Heart left ventricle (tissue), 16 donors: ENCODE measurements around the gene VSIG10. TPM values are rescaled to one million over a fixed set of nuclear protein-coding genes. Genes with fewer than 3 reads are reported as not detected.
"Not testable (repeated sequence)": the region's sequence is repeated elsewhere in the genome, so short reads cannot be mapped to it uniquely, and the experiment has no call there.

Source experiments
- ATAC-seq, 4 donors: fragments of 200-7000 bp; cut with Tn5 transposase; one replicate each; pipeline ENCODE4 v1.9.1; 2020 to 2022; ENCODE audit warnings: moderate library complexity in 4 of 4, mild to moderate bottlenecking in 3 of 4, moderate number of reproducible peaks in 1 of 4
- DNase-seq, 5 donors: peaks; one replicate each; pipeline ENCODE4 v3.0.0-alpha.2; 2020
- H3K27ac ChIP-seq, 12 donors: fragments of 200-600 bp; sonication (generic) in 4 of 12; one replicate each; pipeline versions ENCODE4 v1.5.0 to v1.8.0; 2016 to 2022; ENCODE audit warnings: mild to moderate bottlenecking in 2 of 12
- H3K27me3 ChIP-seq, 9 donors: fragments of 200-600 bp; sonication (generic) in 2 of 9; one replicate each; pipeline versions ENCODE4 v1.5.1 to v1.8.0; 2016 to 2022; ENCODE audit warnings: mild to moderate bottlenecking in 3 of 9
- H3K36me3 ChIP-seq, 9 donors: fragments of 200-600 bp; sonication (generic) in 2 of 9; one replicate each; pipeline versions ENCODE4 v1.5.0 to v1.8.0; 2018 to 2022; ENCODE audit warnings: mild to moderate bottlenecking in 2 of 9
- H3K4me1 ChIP-seq, 12 donors: fragments of 200-600 bp; sonication (generic) in 4 of 12; one replicate each; pipeline versions ENCODE4 v1.5.0 to v1.8.0; 2016 to 2022; ENCODE audit warnings: mild to moderate bottlenecking in 3 of 12
- H3K4me3 ChIP-seq, 12 donors: fragments of 200-600 bp; sonication (generic) in 4 of 12; one replicate each; pipeline versions ENCODE4 v1.5.0 to v1.8.0; 2017 to 2022; ENCODE audit warnings: mild to moderate bottlenecking in 9 of 12, moderate library complexity in 4 of 12
- H3K9me3 ChIP-seq, 12 donors: fragments of 200-600 bp; sonication (generic) in 4 of 12; one replicate each; pipeline versions ENCODE4 v1.5.0 to v1.8.0; 2016 to 2022; ENCODE audit warnings: mild to moderate bottlenecking in 1 of 12
- POLR2A ChIP-seq, 2 donors: fragments of 450-650 bp; IDR thresholded peaks; one replicate each; pipeline ENCODE4 v1.6.1; 2017; ENCODE audit warnings: antibody characterized with exemption in 2 of 2, mild to moderate bottlenecking in 2 of 2, moderate library complexity in 2 of 2
- WGBS, 4 donors: extraction: QIAGEN DNeasy Blood & Tissue Kit in 2 of 4; methylation state at CpG; one replicate each; pipeline versions ENCODE4 v1.1.5 to v1.1.7; 2013 to 2018; 5-methylcytosine and 5-hydroxymethylcytosine counted together
- intact Hi-C, 10 donors: fragments of 100-400 bp; cut with DNase I; formaldehyde crosslinking; loops; one replicate each; pipeline versions ENCODE4 v1.11.1 to v1.14.2; 2022
- polyA plus RNA-seq, 2 donors: library from polyadenylated mRNA; stranded (reverse); fragments of 200-250 nt; gene quantifications; one replicate each; pipeline ENCODE4 v1.2.3, GENCODE V29; 2013
- total RNA-seq, 9 donors: library from RNA; depleted of rRNA in 2 of 9; stranded (reverse); fragments of >200 nt in 2 of 9; fragmentation: NEBNext Ultra II Directional in 3 of 9; extraction: Animal tissue kit (Norgen Biotek cat#: 25700) in 3 of 9; gene quantifications; one replicate each; pipeline versions ENCODE4 v1.1.0 to v1.2.4, GENCODE V29; 2016 to 2023
- TF ChIP-seq, protein P1 (sequence below), 12 donors: fragments of 200-600 bp; sonication (generic) in 4 of 12; IDR thresholded peaks; one replicate each; pipeline versions ENCODE4 v1.5.0 to v1.8.0; 2018 to 2022; ENCODE audit warnings: antibody characterized with exemption in 12 of 12, mild to moderate bottlenecking in 5 of 12
- donor health status: ischemic (EF 13 %, LVEDD 7.1; RV severe dilation, severe dysfunction).
- donor health status: healthy with polysubstance abuse.
- donor health status: DM: no; HTN: yes; CAD: no.
- donor health status: DM: no; HTN: no; CAD: no.
- donor health status: ischemic (EF 25% LVEDD 6.9; RV normal size, moderate dysfunction).
- donor health status: ischemic (EF 25% LVEDD 5.7; RV mildly dilated, moderate dysfunction).
- donor health status: healthy.
- donor health status: DM: yes; HTN: yes; CAD: no.
- donor health status: ischemic (EF 35%, LVEDD 5.7; RV mildly dilated, moderate dysfunction).
- donor health status: nonischemic (EF 11% LVEDD 7.7; RV severe dilation, severe dysfunction).
- donor health status: DM: yes; HTN: yes; CAD: no.
- donor health status: PGD.
- donor health status: ischemic (EF 29% LVEDD 5.4; RV normal size, mild dysfunction).
- donor health status: nonischemic (EF 23%, LVEDD 6.1; RV moderate dilation, normal function).

The VSIG10 gene
- total and polyA plus RNA-seq, 11 donors: 6.3 to 17.7 (median 10.7) TPM

DNA sequence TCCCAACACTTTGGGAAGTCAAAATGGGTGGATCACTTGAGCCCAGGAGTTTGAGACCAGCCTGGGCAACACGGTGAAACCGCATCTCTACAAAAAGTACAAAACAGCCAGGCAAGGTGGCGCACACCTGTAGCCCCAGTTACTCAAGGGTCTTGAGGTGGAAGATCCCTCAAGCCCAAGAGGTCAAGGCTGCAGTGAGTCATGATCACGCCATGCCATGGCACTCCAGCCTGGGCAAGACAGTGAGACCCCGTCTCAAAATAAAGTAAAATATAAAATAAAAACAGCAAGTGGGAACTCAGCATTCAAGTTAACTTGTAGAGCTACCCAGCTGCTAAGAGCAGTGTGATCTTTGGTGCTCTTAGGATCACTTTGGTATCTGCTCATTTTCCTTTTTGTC lies 74.6 kb downstream of the VSIG10 start:
- no peak for ATAC-seq
- DNase-seq: no peak
- Histone ChIP-seq H3K4me3 (no peak overlapping the region), H3K4me1 (no peaks in the 10 kb centered on the region), H3K9me3 (no peaks in the 10 kb centered on the region), H3K27me3 (no peaks in the 10 kb centered on the region), H3K27ac (no peak overlapping the region), H3K36me3 (peaks cover 0 to 98% (median 93%) of the 10 kb centered on the region in 9 donors)
- intact Hi-C loops: no loop called here
- 96 to 100% (median 98%) methylated on average over 5 of the region's 5 CpGs for WGBS, 4 donors
- TF ChIP-seq POLR2A (IDR thresholded peaks at IDR 0.05): no peak
- TF ChIP-seq, protein P1, sequence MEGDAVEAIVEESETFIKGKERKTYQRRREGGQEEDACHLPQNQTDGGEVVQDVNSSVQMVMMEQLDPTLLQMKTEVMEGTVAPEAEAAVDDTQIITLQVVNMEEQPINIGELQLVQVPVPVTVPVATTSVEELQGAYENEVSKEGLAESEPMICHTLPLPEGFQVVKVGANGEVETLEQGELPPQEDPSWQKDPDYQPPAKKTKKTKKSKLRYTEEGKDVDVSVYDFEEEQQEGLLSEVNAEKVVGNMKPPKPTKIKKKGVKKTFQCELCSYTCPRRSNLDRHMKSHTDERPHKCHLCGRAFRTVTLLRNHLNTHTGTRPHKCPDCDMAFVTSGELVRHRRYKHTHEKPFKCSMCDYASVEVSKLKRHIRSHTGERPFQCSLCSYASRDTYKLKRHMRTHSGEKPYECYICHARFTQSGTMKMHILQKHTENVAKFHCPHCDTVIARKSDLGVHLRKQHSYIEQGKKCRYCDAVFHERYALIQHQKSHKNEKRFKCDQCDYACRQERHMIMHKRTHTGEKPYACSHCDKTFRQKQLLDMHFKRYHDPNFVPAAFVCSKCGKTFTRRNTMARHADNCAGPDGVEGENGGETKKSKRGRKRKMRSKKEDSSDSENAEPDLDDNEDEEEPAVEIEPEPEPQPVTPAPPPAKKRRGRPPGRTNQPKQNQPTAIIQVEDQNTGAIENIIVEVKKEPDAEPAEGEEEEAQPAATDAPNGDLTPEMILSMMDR (IDR thresholded peaks at IDR 0.05): no peak

DNA sequence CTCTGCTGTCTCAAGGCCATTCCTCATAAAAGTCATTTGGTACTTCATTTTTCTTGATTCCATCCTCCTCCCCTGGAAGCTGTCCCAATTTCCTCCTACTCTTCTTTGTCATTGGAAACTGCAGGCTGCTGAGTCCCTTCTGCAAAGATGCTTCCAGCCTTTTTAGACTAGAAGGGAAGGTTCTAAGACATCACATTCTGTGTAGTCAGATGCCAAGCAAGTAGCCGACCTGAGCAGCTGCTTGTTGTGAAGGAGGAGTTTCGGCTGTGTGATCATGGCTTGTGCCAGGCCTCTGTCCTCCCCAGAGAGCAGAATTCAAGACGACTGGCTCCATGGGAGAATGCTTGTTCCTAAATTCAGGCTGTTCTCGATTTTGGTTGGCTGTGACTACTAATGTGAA lies 78.6 kb downstream of the VSIG10 start:
- no peaks in the 10 kb centered on the region for H3K4me1 ChIP-seq
- intact Hi-C loops: no loop called here
- no peak overlapping the region for H3K27ac ChIP-seq
- TF ChIP-seq, protein P1 (IDR thresholded peaks at IDR 0.05): no peak
- no peak for TF ChIP-seq POLR2A (IDR thresholded peaks at IDR 0.05)
- no peak for ATAC-seq
- WGBS, 4 donors: 68 to 80% (median 71%) methylated on average over 4 of the region's 4 CpGs
- no peak overlapping the region for H3K4me3 ChIP-seq
- H3K27me3 ChIP-seq: no peaks in the 10 kb centered on the region
- peaks cover 0 to 87% (median 81%) of the 10 kb centered on the region in 9 donors for H3K36me3 ChIP-seq
- no peak for DNase-seq
- H3K9me3 ChIP-seq: no peaks in the 10 kb centered on the region

DNA sequence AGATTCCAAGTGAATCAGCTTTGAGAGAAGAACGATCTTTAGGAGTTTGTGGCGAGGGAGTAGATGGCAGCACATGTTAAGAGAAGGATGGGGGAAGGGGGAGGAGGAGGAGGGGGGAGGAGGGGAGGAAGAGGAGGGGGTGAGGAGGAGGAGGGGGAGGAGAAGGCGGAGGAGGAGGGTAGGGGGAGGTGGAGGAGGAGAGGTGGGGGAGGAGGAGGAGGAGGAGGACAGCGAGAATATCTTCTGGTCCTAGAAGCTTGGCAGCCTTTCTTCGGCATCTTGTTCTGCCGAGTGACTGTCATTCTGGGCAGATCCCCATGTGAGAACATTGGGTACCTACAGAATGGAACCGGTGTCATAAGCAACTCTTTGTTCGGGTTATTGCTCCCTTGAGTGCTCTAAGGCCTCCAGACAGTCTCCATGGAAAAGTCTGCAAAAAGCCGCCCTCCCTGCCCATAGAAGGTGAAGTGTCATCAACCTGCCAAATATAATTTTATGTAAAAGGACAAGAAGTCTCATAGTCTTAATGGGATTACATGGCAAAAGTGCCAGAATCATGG lies 80.4 kb downstream of the VSIG10 start:
- intact Hi-C loops: no loop called here
- H3K27ac ChIP-seq: no peak overlapping the region
- WGBS, 4 donors: 86 to 89% (median 87%) methylated on average over 9 of the region's 9 CpGs
- no peak overlapping the region for H3K4me3 ChIP-seq
- TF ChIP-seq POLR2A (IDR thresholded peaks at IDR 0.05): no peak
- TF ChIP-seq, protein P1 (IDR thresholded peaks at IDR 0.05): no peak
- no peaks in the 10 kb centered on the region for H3K27me3 ChIP-seq
- no peaks in the 10 kb centered on the region for H3K9me3 ChIP-seq
- ATAC-seq: no peak
- H3K4me1 ChIP-seq: no peaks in the 10 kb centered on the region
- peaks cover 0 to 84% (median 75%) of the 10 kb centered on the region in 9 donors for H3K36me3 ChIP-seq
- no peak for DNase-seq

DNA sequence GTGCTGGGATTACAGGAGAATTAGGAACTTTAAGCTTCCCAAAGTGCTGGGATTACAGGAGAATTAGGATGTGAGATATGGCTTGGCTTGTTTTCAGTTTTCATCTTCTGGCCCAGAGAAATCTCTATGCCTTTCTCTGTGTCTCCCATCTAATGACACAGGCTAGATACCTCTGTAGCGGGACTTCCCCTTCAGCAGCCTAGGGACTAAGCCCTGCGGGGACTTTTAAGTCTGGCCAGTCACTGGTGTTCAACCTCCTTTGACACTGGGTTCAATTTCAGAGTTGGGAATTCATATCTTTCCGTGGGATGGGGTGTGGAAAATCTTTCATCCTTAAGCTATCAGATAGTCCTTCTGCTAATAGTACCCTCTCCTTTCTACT lies 81.1 kb downstream of the VSIG10 start:
- Histone ChIP-seq H3K4me3 (no peak overlapping the region), H3K27ac (no peak overlapping the region), H3K4me1 (peaks cover 0 to 2% (median 0%) of the 10 kb centered on the region in 12 donors), H3K27me3 (no peaks in the 10 kb centered on the region), H3K36me3 (peaks cover 0 to 78% (median 68%) of the 10 kb centered on the region in 9 donors), H3K9me3 (no peaks in the 10 kb centered on the region)
- 81 to 91% (median 89%) methylated on average over 3 of the region's 3 CpGs for WGBS, 4 donors
- TF ChIP-seq POLR2A (IDR thresholded peaks at IDR 0.05): no peak
- TF ChIP-seq, protein P1 (IDR thresholded peaks at IDR 0.05): no peak
- DNase-seq (no peak), ATAC-seq (no peak)
- intact Hi-C loops: no loop called here

DNA sequence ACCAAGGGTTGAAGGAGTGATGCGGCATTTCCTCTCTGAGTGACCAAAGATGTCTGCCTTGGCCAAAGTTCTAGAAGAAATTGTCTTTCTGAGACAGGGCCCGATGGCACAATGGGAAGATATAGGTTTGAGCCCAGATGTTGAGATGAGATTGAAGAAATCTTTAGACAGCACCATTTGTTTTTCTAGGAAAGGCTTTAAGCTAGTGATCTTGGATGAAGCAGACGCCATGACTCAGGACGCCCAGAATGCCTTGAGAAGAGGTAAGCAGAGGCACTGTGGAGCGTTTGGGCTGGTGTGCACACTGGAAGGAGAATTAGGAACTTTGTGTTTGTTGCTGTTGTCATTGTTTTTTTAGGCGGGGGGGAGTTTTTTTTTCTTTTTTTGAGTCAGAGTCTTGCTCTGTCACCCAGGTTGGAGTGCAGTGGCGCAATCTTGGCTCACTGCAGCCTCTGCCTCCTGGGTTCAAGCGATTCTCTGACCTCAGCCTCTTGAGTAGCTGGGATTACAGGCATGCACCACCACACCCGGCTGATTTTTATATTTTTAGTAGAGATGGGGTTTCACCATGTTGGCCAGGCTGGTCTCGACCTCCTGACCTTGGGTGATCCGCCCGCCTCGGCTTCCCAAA lies 81.6 kb downstream of the VSIG10 start:
- intact Hi-C loops, ATAC-seq, H3K27ac ChIP-seq, H3K27me3 ChIP-seq, H3K4me3 ChIP-seq, DNase-seq, H3K9me3 ChIP-seq, H3K4me1 ChIP-seq: not testable (repeated sequence)
- peaks cover 0 to 73% (median 63%) of the 10 kb centered on the region in 9 donors for H3K36me3 ChIP-seq
- WGBS, 4 donors: 91 to 96% (median 93%) methylated on average over 13 of the region's 13 CpGs
